Measurements from ENCODE around the gene AP2S1.

DNA sequence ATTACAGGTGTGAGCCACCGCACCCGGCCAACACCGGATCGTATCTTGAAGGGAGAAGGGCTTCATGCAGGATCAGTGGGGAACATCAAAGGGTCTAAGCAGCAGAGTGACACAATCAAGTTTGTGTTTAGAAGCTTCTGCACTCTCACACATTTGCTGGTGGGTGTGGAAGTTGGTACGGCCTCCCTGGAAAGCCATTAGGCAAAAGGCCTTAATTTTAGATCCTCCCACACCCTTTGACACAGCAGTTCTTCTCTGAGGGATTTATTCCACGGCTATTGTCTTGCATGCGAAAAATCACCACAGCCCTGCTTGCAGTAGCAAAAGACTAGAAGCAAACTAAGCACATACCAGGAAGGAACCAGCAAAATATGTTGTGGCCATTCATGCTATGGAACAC, 44.0 kb downstream of the AP2S1 start:
- TF ChIP-seq, protein P1, sequence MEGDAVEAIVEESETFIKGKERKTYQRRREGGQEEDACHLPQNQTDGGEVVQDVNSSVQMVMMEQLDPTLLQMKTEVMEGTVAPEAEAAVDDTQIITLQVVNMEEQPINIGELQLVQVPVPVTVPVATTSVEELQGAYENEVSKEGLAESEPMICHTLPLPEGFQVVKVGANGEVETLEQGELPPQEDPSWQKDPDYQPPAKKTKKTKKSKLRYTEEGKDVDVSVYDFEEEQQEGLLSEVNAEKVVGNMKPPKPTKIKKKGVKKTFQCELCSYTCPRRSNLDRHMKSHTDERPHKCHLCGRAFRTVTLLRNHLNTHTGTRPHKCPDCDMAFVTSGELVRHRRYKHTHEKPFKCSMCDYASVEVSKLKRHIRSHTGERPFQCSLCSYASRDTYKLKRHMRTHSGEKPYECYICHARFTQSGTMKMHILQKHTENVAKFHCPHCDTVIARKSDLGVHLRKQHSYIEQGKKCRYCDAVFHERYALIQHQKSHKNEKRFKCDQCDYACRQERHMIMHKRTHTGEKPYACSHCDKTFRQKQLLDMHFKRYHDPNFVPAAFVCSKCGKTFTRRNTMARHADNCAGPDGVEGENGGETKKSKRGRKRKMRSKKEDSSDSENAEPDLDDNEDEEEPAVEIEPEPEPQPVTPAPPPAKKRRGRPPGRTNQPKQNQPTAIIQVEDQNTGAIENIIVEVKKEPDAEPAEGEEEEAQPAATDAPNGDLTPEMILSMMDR (conservative IDR thresholded peaks at IDR 0.05 in 1 of 2, IDR thresholded peaks at IDR 0.05 in 1 of 2; ENCODE audit: low read depth in 1 of 2, low read length in 2 of 2), result no peak
- no peak for TF ChIP-seq EZH2 (IDR thresholded peaks at IDR 0.05; ENCODE audit: low read length, missing control alignments)
